OCI-LY3 (cell line): ENCODE measurements around the gene TUBGCP3.
"Not testable (repeated sequence)": the region's sequence is repeated elsewhere in the genome, so short reads cannot be mapped to it uniquely, and the experiment has no call there.

Source experiments
- EZH2phosphoT487 ChIP-seq: fragments of 200-600 bp; shearing (Covaris generic); IDR thresholded peaks from 2 replicates; pipeline ENCODE4 v1.6.1; 2018; ENCODE audit warnings: antibody characterized with exemption, mixed run types, low read depth
- TF ChIP-seq, protein P1 (sequence below): fragments of 200-600, 300-600 bp; sonication (generic); IDR thresholded peaks from 2 replicates; pipeline ENCODE4 v1.5.1; 2014; ENCODE audit warnings: antibody characterized with exemption, low read length, low read depth

DNA sequence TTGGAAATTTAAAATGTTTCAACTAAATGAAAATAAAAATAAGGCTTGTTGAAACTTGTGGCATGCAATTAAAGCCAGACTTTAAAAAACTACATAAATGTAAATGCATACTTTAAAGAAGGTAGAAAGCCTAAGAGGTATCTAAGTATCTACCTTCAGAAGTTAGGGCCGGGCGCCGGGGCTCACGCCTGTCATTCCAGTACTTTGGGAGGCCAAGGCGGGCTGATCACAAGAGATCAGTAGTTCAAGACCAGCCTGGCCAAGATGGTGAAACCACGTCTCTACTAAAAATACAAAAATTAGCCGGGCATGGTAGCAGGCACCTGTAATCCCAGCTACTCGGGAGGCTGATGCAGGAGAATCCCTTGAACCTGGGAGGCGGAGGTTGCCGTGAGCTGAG, 42.3 kb upstream of the TUBGCP3 start:
- TF ChIP-seq, protein P1, sequence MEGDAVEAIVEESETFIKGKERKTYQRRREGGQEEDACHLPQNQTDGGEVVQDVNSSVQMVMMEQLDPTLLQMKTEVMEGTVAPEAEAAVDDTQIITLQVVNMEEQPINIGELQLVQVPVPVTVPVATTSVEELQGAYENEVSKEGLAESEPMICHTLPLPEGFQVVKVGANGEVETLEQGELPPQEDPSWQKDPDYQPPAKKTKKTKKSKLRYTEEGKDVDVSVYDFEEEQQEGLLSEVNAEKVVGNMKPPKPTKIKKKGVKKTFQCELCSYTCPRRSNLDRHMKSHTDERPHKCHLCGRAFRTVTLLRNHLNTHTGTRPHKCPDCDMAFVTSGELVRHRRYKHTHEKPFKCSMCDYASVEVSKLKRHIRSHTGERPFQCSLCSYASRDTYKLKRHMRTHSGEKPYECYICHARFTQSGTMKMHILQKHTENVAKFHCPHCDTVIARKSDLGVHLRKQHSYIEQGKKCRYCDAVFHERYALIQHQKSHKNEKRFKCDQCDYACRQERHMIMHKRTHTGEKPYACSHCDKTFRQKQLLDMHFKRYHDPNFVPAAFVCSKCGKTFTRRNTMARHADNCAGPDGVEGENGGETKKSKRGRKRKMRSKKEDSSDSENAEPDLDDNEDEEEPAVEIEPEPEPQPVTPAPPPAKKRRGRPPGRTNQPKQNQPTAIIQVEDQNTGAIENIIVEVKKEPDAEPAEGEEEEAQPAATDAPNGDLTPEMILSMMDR = not testable (repeated sequence)
- not testable (repeated sequence) for TF ChIP-seq EZH2phosphoT487
